NCI-H82 (cell line): ENCODE measurements around the gene MIS18BP1.
"Not testable (repeated sequence)": the region's sequence is repeated elsewhere in the genome, so short reads cannot be mapped to it uniquely, and the experiment has no call there.

Source experiments
- DNase-seq: peaks from one replicate; lab custom pipeline; 2025; lab: John Stamatoyannopoulos, UW

The MIS18BP1 gene

GRCh38 chr14:45246151-45246550 is 6.9 kb downstream of the MIS18BP1 start:
- no peak for DNase-seq

GRCh38 chr14:45242706-45243105 is 10.3 kb downstream of the MIS18BP1 start:
- no peak for DNase-seq

GRCh38 chr14:45238988-45239387 is 14.0 kb downstream of the MIS18BP1 start:
- no peak for DNase-seq

GRCh38 chr14:45227566-45227965 is 25.4 kb downstream of the MIS18BP1 start:
- no peak for DNase-seq

- DNase-seq, result no peak
Measured at GRCh38 chr14:45222485-45223262, 30.3 kb downstream of the MIS18BP1 start.

GRCh38 chr14:45214341-45214740 is 38.7 kb downstream of the MIS18BP1 start:
- DNase-seq, result not testable (repeated sequence)

- DNase-seq, result peak; percentile 5
Measured at GRCh38 chr14:45213716-45214115, 39.3 kb downstream of the MIS18BP1 start.

GRCh38 chr14:45212231-45212630 is 40.8 kb downstream of the MIS18BP1 start:
- DNase-seq, result no peak

GRCh38 chr14:45211295-45211694 is 41.7 kb downstream of the MIS18BP1 start:
- no peak for DNase-seq

- no peak for DNase-seq
Measured at GRCh38 chr14:45210159-45210558, 42.8 kb downstream of the MIS18BP1 start.

- peak; percentile 5 for DNase-seq
Measured at GRCh38 chr14:45204241-45204640, 48.8 kb downstream of the MIS18BP1 start.

- peak; percentile 40 for DNase-seq
Measured at GRCh38 chr14:45201905-45202304, 51.1 kb downstream of the MIS18BP1 start.

- DNase-seq, result no peak
Measured at GRCh38 chr14:45199230-45199629, 53.8 kb downstream of the MIS18BP1 start.

GRCh38 chr14:45198551-45198950 is 54.5 kb downstream of the MIS18BP1 start:
- DNase-seq, result no peak

GRCh38 chr14:45194964-45195363 is 58.0 kb downstream of the MIS18BP1 start:
- DNase-seq, result no peak

GRCh38 chr14:45185100-45185814 is 67.7 kb downstream of the MIS18BP1 start:
- DNase-seq, result no peak

GRCh38 chr14:45181806-45182205 is 71.2 kb downstream of the MIS18BP1 start:
- no peak for DNase-seq

- no peak for DNase-seq
Measured at GRCh38 chr14:45181329-45181728, 71.7 kb downstream of the MIS18BP1 start.

- no peak for DNase-seq
Measured at GRCh38 chr14:45177076-45177475, 75.9 kb downstream of the MIS18BP1 start.

- no peak for DNase-seq
Measured at GRCh38 chr14:45169906-45170305, 83.1 kb downstream of the MIS18BP1 start.

- no peak for DNase-seq
Measured at GRCh38 chr14:45156067-45156466, 96.9 kb downstream of the MIS18BP1 start.
